WTC11 (cell line): ENCODE data around the gene NOS3. TPM values are rescaled to one million over a fixed set of nuclear protein-coding genes. Genes with fewer than 3 reads are reported as not detected.
A peak's percentile ranks its signal among the peaks of the same experiment; 100 is the strongest.

Experiments
- AFF4 ChIP-seq: sonication (generic); formaldehyde crosslinking; IDR thresholded peaks from 2 replicates; pipeline ENCODE4 v1.8.1; 2023; ENCODE audit warnings: mild to moderate bottlenecking, missing genetic modification reagents, borderline replicate concordance
- CDX4 ChIP-seq: fragments of 250-450 bp; sonication (Bioruptor Pico); IDR thresholded peaks from 2 replicates; pipeline ENCODE4 v1.9.0; 2021; ENCODE audit warnings: moderate library complexity, mild to moderate bottlenecking, inconsistent platforms, borderline replicate concordance
- CTCF ChIP-seq: fragments of 200-600 bp; IDR thresholded peaks from 2 replicates; pipeline ENCODE4 v1.8.0; 2022; ENCODE audit warnings: antibody characterized with exemption
- E2F4 ChIP-seq: sonication (generic); formaldehyde crosslinking; IDR thresholded peaks from 2 replicates; pipeline ENCODE4 v1.8.1; 2022; ENCODE audit warnings: low read depth, mild to moderate bottlenecking, moderate library complexity, missing genetic modification reagents, borderline replicate concordance
- ERG ChIP-seq: fragments of 250-450 bp; sonication (Bioruptor Pico); IDR thresholded peaks from 2 replicates; pipeline ENCODE4 v1.8.0; 2021; ENCODE audit warnings: mild to moderate bottlenecking
- FOXP1 ChIP-seq: sonication (generic); formaldehyde crosslinking; IDR thresholded peaks from 2 replicates; pipeline ENCODE4 v1.8.0; 2022; ENCODE audit warnings: missing genetic modification reagents, mild to moderate bottlenecking, moderate library complexity, borderline replicate concordance
- MXD4 ChIP-seq: fragments of 250-450 bp; sonication (Bioruptor Pico); IDR thresholded peaks from 2 replicates; pipeline ENCODE4 v1.8.0; 2021; ENCODE audit warnings: mild to moderate bottlenecking, moderate library complexity, borderline replicate concordance
- MYBL2 ChIP-seq: sonication (generic); formaldehyde crosslinking; IDR thresholded peaks from 2 replicates; pipeline ENCODE4 v1.8.1; 2023; ENCODE audit warnings: mild to moderate bottlenecking, moderate library complexity, missing genetic modification reagents
- NFE2L1 ChIP-seq: sonication (generic); formaldehyde crosslinking; IDR thresholded peaks from 2 replicates; pipeline ENCODE4 v1.8.1; 2023; ENCODE audit warnings: missing genetic modification reagents
- PRRX2 ChIP-seq: fragments of 250-450 bp; sonication (Bioruptor Pico); IDR thresholded peaks from 2 replicates; pipeline ENCODE4 v1.8.0; 2021; ENCODE audit warnings: mild to moderate bottlenecking
- RELA ChIP-seq: sonication (generic); formaldehyde crosslinking; IDR thresholded peaks from 2 replicates; pipeline ENCODE4 v1.8.1; 2022; ENCODE audit warnings: missing genetic modification reagents, mild to moderate bottlenecking, borderline replicate concordance
- SMAD3 ChIP-seq: sonication (generic); formaldehyde crosslinking; IDR thresholded peaks from 2 replicates; pipeline ENCODE4 v1.8.0; 2022; ENCODE audit warnings: missing genetic modification reagents, mild to moderate bottlenecking, borderline replicate concordance
- ZBTB43 ChIP-seq: sonication (generic); formaldehyde crosslinking; IDR thresholded peaks from 2 replicates; pipeline ENCODE4 v1.8.1; 2023; ENCODE audit warnings: mild to moderate bottlenecking, missing genetic modification reagents
- ZNF232 ChIP-seq: sonication (generic); formaldehyde crosslinking; IDR thresholded peaks from 2 replicates; pipeline ENCODE4 v1.8.0; 2022; ENCODE audit warnings: mild to moderate bottlenecking, missing genetic modification reagents
- ZNF281 ChIP-seq: sonication (generic); formaldehyde crosslinking; IDR thresholded peaks from 2 replicates; pipeline ENCODE4 v1.8.0; 2023; ENCODE audit warnings: mild to moderate bottlenecking, missing genetic modification reagents
- ZNF317 ChIP-seq: sonication (generic); formaldehyde crosslinking; IDR thresholded peaks from 2 replicates; pipeline ENCODE4 v1.8.1; 2023; ENCODE audit warnings: low read depth, mild to moderate bottlenecking, moderate library complexity, missing genetic modification reagents, borderline replicate concordance
- ZNF396 ChIP-seq: fragments of 250-450 bp; sonication (Bioruptor Pico); IDR thresholded peaks from 2 replicates; pipeline ENCODE4 v1.8.0; 2021; ENCODE audit warnings: mild to moderate bottlenecking, moderate library complexity, borderline replicate concordance
- ZNF416 ChIP-seq: fragments of 250-450 bp; sonication (Bioruptor Pico); IDR thresholded peaks from 2 replicates; pipeline ENCODE4 v1.9.0; 2021; ENCODE audit warnings: mild to moderate bottlenecking, inconsistent platforms
- ZNF425 ChIP-seq: fragments of 250-450 bp; sonication (Bioruptor Pico); conservative IDR thresholded peaks from 2 replicates; pipeline ENCODE4 v1.9.0; 2021; ENCODE audit warnings: mild to moderate bottlenecking
- ZSCAN18 ChIP-seq: fragments of 250-450 bp; sonication (Bioruptor Pico); IDR thresholded peaks from 2 replicates; pipeline ENCODE4 v2.1.2; 2022; ENCODE audit warnings: mild to moderate bottlenecking, moderate library complexity
- total RNA-seq: library from RNA; stranded (reverse); gene quantifications from 3 replicates; pipeline ENCODE4 v1.2.3, GENCODE V29; 2021

The NOS3 gene
- total RNA-seq, 1 experiment from 2014 or later: 6.6 TPM

GRCh38 chr7:150974468-150975391 lies 16.1 kb upstream of the NOS3 start (continued):
- TF ChIP-seq ZNF425 (CRISPR knock-in tag) (no peak), ZNF281 (CRISPR knock-in tag) (no peak), CDX4 (CRISPR knock-in tag) (no peak), CTCF (no peak), MYBL2 (CRISPR knock-in tag) (no peak), FOXP1 (CRISPR knock-in tag) (peak; percentile 79), PRRX2 (no peak), ZNF396 (CRISPR knock-in tag) (no peak), E2F4 (CRISPR knock-in tag) (no peak), ZNF317 (CRISPR knock-in tag) (no peak), MXD4 (CRISPR knock-in tag) (no peak), RELA (no peak), ZNF416 (CRISPR knock-in tag) (no peak), ZBTB43 (0 out of 2 replicates have a peak, but pooled peaks have one; percentile 42), ZNF232 (CRISPR knock-in tag) (no peak), NFE2L1 (CRISPR knock-in tag) (0 out of 2 replicates have a peak, but pooled peaks have one; percentile 23), SMAD3 (CRISPR knock-in tag) (no peak), ERG (CRISPR knock-in tag) (no peak), ZSCAN18 (no peak), AFF4 (CRISPR knock-in tag) (no peak)
